Fibroblast of mammary gland (primary cell): ENCODE results near the gene ZNF438.

Experiments
- DNase-seq: peaks from one replicate; pipeline ENCODE4 v3.0.0-alpha.2; 2010; ENCODE audit warnings: low read depth
- H3K4me3 ChIP-seq: 2 replicates; pipeline ENCODE4 v1.5.1; 2011; ENCODE audit warnings: low read depth, mild to moderate bottlenecking, low read length, moderate library complexity; ENCODE audit not compliant: control insufficient read depth
- TF ChIP-seq, protein P1 (sequence below): conservative IDR thresholded peaks from 2 replicates; pipeline ENCODE4 v1.5.1; 2011; ENCODE audit warnings: low read depth, low read length, inconsistent platforms; ENCODE audit not compliant: control insufficient read depth, insufficient read depth

Gene ZNF438

GRCh38 chr10:30869566-30869965, 162.1 kb downstream of the ZNF438 start:
- DNase-seq = no peak
- TF ChIP-seq, protein P1, sequence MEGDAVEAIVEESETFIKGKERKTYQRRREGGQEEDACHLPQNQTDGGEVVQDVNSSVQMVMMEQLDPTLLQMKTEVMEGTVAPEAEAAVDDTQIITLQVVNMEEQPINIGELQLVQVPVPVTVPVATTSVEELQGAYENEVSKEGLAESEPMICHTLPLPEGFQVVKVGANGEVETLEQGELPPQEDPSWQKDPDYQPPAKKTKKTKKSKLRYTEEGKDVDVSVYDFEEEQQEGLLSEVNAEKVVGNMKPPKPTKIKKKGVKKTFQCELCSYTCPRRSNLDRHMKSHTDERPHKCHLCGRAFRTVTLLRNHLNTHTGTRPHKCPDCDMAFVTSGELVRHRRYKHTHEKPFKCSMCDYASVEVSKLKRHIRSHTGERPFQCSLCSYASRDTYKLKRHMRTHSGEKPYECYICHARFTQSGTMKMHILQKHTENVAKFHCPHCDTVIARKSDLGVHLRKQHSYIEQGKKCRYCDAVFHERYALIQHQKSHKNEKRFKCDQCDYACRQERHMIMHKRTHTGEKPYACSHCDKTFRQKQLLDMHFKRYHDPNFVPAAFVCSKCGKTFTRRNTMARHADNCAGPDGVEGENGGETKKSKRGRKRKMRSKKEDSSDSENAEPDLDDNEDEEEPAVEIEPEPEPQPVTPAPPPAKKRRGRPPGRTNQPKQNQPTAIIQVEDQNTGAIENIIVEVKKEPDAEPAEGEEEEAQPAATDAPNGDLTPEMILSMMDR = no peak
- no peak overlapping the region for H3K4me3 ChIP-seq

DNA sequence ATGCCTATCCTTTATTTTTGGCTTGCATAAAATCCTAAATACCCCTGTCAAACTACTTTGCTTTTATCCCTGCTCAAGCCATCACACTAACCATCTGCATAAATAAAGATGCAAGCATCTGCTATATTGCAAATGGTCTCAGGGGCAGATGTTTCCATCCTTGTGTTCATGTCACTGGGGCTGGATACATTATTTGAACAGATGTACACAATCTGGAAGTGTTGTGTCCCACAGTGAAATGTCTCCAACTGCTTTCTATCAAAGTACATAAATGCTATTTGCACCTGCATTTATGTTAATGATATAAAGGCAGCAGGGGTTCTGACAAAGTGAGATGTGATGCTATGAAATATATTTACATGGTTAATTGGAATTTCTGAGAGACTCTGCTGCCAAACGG, 163.1 kb downstream of the ZNF438 start:
- DNase-seq = no peak
- H3K4me3 ChIP-seq = no peak overlapping the region
- TF ChIP-seq, protein P1 = no peak

DNA sequence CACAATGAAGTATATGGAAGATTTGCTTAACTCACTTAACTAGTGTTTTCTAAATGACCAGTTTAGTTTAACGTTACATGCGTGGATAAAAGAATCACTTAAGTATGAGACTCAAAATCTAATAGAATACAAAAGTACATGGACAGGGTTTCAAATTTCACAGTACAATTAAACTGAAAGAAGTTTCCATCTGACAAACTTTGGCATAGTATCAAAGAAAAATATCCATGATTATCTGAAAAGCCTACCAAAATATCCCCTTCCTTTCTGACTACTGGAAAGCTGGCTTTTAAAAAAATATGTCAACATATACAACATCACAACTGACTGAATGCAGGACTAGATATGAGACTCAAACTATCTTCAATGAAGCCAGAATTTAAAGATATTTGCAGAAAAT, 164.8 kb downstream of the ZNF438 start:
- no peak for DNase-seq
- no peak overlapping the region for H3K4me3 ChIP-seq
- TF ChIP-seq, protein P1 = no peak

GRCh38 chr10:30865141-30865926, 166.3 kb downstream of the ZNF438 start:
- no peak overlapping the region for H3K4me3 ChIP-seq
- peak; percentile 35 for DNase-seq
- TF ChIP-seq, protein P1 = no peak

DNA sequence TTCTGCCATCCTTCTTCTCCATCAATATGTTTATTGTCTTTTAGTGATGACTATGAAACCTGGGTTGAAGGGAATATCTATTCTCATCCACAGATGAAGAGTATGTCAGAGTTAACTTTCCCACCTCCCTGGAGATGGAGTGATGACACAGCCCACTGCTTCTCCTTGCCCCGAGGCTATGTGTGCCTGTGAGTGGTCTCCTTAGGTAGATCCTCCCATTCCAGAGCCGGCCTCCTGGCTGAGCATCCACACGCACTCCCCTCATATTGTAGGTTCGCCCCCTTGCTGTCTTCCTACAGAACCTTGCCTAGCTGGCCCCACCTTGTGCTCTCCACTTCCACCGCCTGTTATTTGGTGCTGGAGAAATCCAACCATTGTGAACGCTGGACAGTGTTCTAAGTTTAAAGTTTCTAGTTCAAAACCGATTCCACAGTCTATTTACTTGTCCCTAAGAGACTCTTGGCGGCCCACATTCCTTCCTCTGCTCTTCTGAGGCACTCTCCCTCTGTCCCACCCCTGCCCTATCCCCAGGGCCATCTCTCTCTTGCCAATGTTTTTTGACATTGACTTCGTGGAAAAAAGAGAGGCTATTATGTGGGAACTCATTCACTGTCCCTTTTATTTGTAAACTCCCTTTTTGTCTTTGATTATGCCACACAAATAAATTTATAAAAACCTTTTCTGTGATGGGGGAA, 168.0 kb downstream of the ZNF438 start:
- no peak overlapping the region for H3K4me3 ChIP-seq
- TF ChIP-seq, protein P1 = no peak
- no peak for DNase-seq

DNA sequence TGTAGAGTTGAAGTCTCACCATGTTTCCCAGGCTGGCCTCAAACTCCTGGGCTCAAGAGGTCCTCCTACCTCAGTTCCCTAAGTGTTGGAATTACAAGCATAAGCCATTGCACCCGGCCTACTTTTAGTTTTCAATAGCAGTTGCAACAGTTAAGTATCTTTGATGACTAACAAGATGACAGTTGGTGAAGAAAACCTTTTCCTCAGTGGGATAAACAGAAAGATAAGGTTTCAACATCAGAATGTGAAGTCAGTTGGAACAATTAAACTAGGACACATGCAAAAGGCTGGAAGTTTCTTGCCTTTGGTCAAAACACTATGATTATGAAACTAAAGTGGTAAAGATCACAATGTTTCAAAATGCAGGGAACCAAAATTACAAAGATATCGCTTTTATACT, 169.2 kb downstream of the ZNF438 start:
- TF ChIP-seq, protein P1 = no peak
- peak; percentile 92 for DNase-seq
- no peak overlapping the region for H3K4me3 ChIP-seq
